ENCODE data around the gene C1orf105.
"Not testable (repeated sequence)": the region's sequence is repeated elsewhere in the genome, so short reads cannot be mapped to it uniquely, and the experiment has no call there.

The C1orf105 gene

DNA sequence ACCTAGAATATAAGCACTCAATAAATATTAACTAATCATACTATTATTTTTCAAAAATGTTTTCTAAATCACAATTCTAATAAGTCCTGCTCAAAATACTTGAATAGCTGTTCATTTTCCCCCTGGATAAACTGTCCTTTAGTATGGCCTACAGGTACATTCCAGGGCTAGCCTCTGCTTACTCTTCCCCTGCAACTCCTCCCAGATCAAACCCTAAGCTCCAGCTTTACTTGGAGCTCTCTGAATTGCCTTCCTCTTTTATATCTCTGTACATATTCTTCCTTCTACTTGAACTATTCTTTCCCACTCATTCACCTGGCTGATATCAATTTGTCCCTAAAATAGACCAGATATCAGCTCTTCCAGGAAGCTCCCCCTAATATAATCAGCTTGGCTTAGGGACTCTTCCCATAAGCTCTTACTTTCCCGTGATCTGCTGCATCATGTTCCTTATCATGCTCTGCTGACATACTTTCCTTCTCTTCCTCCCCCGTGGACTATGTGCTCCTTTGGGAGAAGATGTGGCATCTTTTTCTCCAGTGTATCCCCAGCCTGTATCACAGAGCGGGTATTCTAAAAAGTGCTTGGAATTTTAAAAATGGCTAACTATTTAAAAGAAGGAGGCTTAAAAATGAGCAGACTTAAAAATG is 66.4 kb downstream of the C1orf105 start:
- Histone ChIP-seq H3K27me3 (ENCODE audit: insufficient read depth, insufficient read length) (no peaks in the 10 kb centered on the region), H3K9me3 (ENCODE audit: insufficient read depth, low read length) (no peaks in the 10 kb centered on the region), H3K36me3 (ENCODE audit: insufficient read depth, insufficient read length, low read length) (no peaks in the 10 kb centered on the region), H3K4me3 (ENCODE audit: insufficient read length, low read depth) (no peak overlapping the region), H3K4me1 (ENCODE audit: insufficient read depth, insufficient read length) (no peaks in the 10 kb centered on the region), H3K9ac (ENCODE audit: insufficient read length, low read depth) (no peak overlapping the region)
- no peak for DNase-seq (ENCODE audit: low read depth, low spot score)
- no peak for TF ChIP-seq YY1 (IDR thresholded peaks at IDR 0.05; ENCODE audit: insufficient read depth, insufficient read length)

DNA sequence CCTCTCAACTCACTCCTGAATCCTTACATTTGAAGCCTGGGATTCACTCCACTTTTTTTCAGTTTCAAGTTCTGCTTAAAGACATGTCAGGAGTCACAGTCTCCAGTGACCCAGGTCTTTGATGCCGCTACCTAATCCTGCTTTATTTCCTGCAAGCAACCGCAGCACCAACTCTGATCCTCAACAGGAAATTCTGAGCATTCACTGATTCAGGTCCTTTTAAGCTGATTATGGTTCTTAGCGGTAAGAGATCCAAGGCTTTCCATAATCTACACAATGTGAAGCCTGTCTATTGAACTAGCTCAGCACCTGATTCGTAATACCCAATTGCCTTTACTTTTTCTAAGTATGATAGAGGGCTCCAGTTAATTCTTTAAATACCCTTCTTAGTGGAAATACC is 67.1 kb downstream of the C1orf105 start:
- Histone ChIP-seq H3K27me3 (ENCODE audit: insufficient read depth, insufficient read length) (no peaks in the 10 kb centered on the region), H3K9ac (ENCODE audit: insufficient read length, low read depth) (no peak overlapping the region), H3K4me1 (ENCODE audit: insufficient read depth, insufficient read length) (no peaks in the 10 kb centered on the region), H3K4me3 (ENCODE audit: insufficient read length, low read depth) (no peak overlapping the region), H3K36me3 (ENCODE audit: insufficient read depth, insufficient read length, low read length) (no peaks in the 10 kb centered on the region), H3K9me3 (ENCODE audit: insufficient read depth, low read length) (no peaks in the 10 kb centered on the region)
- DNase-seq (ENCODE audit: low read depth, low spot score): no peak
- TF ChIP-seq SUZ12 (IDR thresholded peaks at IDR 0.05; ENCODE audit: extremely low read depth, insufficient read depth, insufficient read length) (no peak), YY1 (IDR thresholded peaks at IDR 0.05; ENCODE audit: insufficient read depth, insufficient read length) (no peak), ZNF274 (IDR thresholded peaks at IDR 0.05; ENCODE audit: low read depth, low read length) (no peak)

DNA sequence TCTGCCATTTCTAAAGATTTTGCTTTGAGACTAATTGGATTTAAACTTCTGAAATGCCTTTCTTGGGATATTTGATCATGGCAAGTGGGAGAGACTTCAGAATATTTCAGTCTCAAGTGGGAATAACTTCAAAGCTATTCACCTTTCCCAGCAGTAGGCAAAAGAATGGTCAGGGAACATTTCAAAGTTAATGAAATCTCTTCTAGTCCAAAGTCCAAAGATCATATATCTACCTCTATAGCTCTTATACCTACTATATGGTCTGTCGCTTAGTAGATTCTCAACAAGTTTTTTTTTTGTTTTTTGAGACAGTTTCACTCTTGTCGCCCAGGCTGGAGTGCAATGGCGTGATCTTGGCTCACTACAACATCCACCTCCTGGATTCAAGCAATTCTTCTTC is 67.9 kb downstream of the C1orf105 start:
- Histone ChIP-seq H3K36me3 (ENCODE audit: insufficient read depth, insufficient read length, low read length) (no peaks in the 10 kb centered on the region), H3K4me3 (ENCODE audit: insufficient read length, low read depth) (no peak overlapping the region), H3K9me3 (ENCODE audit: insufficient read depth, low read length) (no peaks in the 10 kb centered on the region), H3K4me1 (ENCODE audit: insufficient read depth, insufficient read length) (no peaks in the 10 kb centered on the region), H3K9ac (ENCODE audit: insufficient read length, low read depth) (no peak overlapping the region), H3K27me3 (ENCODE audit: insufficient read depth, insufficient read length) (no peaks in the 10 kb centered on the region)
- no peak for TF ChIP-seq SUZ12 (IDR thresholded peaks at IDR 0.05; ENCODE audit: extremely low read depth, insufficient read depth, insufficient read length)
- no peak for TF ChIP-seq ZNF274 (IDR thresholded peaks at IDR 0.05; ENCODE audit: low read depth, low read length)
- no peak for TF ChIP-seq YY1 (IDR thresholded peaks at IDR 0.05; ENCODE audit: insufficient read depth, insufficient read length)
- no peak for DNase-seq (ENCODE audit: low read depth, low spot score)

DNA sequence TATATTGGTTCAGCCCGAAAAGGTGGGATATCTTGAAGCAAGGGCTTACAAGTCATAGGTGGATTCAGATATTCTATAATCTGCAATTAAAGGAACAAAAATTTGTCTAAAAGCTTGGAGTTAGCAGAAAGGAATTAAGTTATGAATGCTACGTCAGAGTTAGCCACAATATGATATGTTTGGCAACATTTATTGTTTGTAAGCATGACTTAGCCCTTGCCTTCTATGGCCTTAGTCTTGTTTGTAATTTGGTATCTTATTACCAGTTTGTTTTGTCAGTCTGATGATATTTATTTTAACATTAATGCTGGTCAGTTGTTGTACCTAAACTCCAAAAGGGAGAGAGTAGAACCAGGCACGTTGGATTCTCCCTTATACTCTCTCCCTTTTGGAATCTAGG is 69.4 kb downstream of the C1orf105 start:
- DNase-seq (ENCODE audit: low read depth, low spot score): no peak
- Histone ChIP-seq H3K27me3 (ENCODE audit: insufficient read depth, insufficient read length) (no peaks in the 10 kb centered on the region), H3K4me1 (ENCODE audit: insufficient read depth, insufficient read length) (no peaks in the 10 kb centered on the region), H3K9me3 (ENCODE audit: insufficient read depth, low read length) (no peaks in the 10 kb centered on the region), H3K4me3 (ENCODE audit: insufficient read length, low read depth) (no peak overlapping the region), H3K9ac (ENCODE audit: insufficient read length, low read depth) (no peak overlapping the region), H3K36me3 (ENCODE audit: insufficient read depth, insufficient read length, low read length) (no peaks in the 10 kb centered on the region)
- TF ChIP-seq YY1 (IDR thresholded peaks at IDR 0.05; ENCODE audit: insufficient read depth, insufficient read length) (no peak), ZNF274 (IDR thresholded peaks at IDR 0.05; ENCODE audit: low read depth, low read length) (no peak), SUZ12 (IDR thresholded peaks at IDR 0.05; ENCODE audit: extremely low read depth, insufficient read depth, insufficient read length) (no peak)

DNA sequence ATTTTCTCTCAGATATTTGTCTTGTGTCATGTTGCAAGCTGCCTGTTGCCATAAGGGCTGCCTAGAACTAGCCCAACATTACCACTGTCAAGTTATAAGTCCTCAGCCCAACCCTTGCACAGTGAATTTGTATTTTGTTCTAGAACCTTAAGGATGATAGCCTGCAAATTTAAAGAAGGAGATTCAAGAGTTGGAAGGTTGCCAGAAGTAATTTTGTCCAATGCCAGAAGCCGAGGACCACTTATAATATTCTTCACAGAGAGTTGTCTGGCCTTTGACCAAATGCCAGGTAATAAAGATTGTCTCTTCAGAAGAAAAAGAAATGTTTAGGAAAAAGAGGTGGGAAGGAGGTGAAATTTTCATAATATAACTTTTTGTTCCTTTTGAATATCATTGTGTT is 71.9 kb downstream of the C1orf105 start:
- H3K9ac ChIP-seq (ENCODE audit: insufficient read length, low read depth): no peak overlapping the region
- no peak for DNase-seq (ENCODE audit: low read depth, low spot score)
- H3K9me3 ChIP-seq (ENCODE audit: insufficient read depth, low read length): no peaks in the 10 kb centered on the region
- H3K4me3 ChIP-seq (ENCODE audit: insufficient read length, low read depth): no peak overlapping the region
- TF ChIP-seq YY1 (IDR thresholded peaks at IDR 0.05; ENCODE audit: insufficient read depth, insufficient read length) (no peak), SUZ12 (IDR thresholded peaks at IDR 0.05; ENCODE audit: extremely low read depth, insufficient read depth, insufficient read length) (no peak), ZNF274 (IDR thresholded peaks at IDR 0.05; ENCODE audit: low read depth, low read length) (no peak)
- H3K4me1 ChIP-seq (ENCODE audit: insufficient read depth, insufficient read length): peaks cover 4% of the 10 kb centered on the region
- H3K36me3 ChIP-seq (ENCODE audit: insufficient read depth, insufficient read length, low read length): no peaks in the 10 kb centered on the region
- H3K27me3 ChIP-seq (ENCODE audit: insufficient read depth, insufficient read length): no peaks in the 10 kb centered on the region

DNA sequence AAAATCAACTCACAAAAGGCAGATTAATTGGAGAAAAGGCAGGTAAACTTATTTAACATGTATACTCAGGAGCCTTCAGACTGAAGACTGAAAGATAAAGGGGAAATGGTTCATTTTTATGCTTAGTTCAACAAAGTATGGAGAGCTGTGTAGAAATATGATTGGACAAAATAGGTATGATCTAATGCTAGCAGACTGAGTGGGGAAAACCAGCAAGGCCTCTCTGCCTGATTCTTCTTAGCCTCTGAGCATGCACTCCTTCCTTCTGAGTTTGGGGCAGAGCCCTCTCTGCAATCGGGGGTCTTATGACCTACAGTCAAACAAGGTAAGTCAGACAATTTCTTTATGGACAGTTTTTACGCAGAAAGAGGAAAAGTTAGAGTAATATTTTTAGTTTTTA is 73.7 kb downstream of the C1orf105 start:
- Histone ChIP-seq H3K9me3 (ENCODE audit: insufficient read depth, low read length) (no peaks in the 10 kb centered on the region), H3K36me3 (ENCODE audit: insufficient read depth, insufficient read length, low read length) (no peaks in the 10 kb centered on the region), H3K27me3 (ENCODE audit: insufficient read depth, insufficient read length) (no peaks in the 10 kb centered on the region), H3K4me3 (ENCODE audit: insufficient read length, low read depth) (no peak overlapping the region), H3K4me1 (ENCODE audit: insufficient read depth, insufficient read length) (peaks cover 4% of the 10 kb centered on the region), H3K9ac (ENCODE audit: insufficient read length, low read depth) (no peak overlapping the region)
- no peak for DNase-seq (ENCODE audit: low read depth, low spot score)
- no peak for TF ChIP-seq YY1 (IDR thresholded peaks at IDR 0.05; ENCODE audit: insufficient read depth, insufficient read length)
- no peak for TF ChIP-seq SUZ12 (IDR thresholded peaks at IDR 0.05; ENCODE audit: extremely low read depth, insufficient read depth, insufficient read length)
- TF ChIP-seq ZNF274 (IDR thresholded peaks at IDR 0.05; ENCODE audit: low read depth, low read length): no peak

DNA sequence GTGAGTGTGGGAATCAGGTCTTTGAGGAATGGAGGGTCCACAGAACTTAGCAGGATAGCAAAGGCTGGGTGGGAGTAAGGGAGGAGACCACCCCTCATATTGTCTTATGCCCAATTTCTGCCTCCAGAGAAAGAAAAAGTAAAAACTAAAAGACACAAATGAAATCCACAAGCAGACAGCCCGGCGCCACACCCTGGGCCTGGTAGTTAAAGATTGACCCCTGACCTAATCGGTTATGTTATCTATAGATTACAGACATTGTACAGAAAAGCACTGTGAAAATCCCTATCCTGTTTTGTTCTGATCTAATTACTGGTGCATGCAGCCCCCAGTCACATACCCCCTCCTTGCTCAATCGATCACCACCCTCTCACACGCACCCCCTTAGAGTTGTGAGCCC is 75.6 kb downstream of the C1orf105 start:
- H3K27me3 ChIP-seq (ENCODE audit: insufficient read depth, insufficient read length); H3K4me1 ChIP-seq (ENCODE audit: insufficient read depth, insufficient read length); H3K36me3 ChIP-seq (ENCODE audit: insufficient read depth, insufficient read length, low read length); H3K4me3 ChIP-seq (ENCODE audit: insufficient read length, low read depth); H3K9ac ChIP-seq (ENCODE audit: insufficient read length, low read depth); H3K9me3 ChIP-seq (ENCODE audit: insufficient read depth, low read length); DNase-seq (ENCODE audit: low read depth, low spot score): not testable (repeated sequence)

DNA sequence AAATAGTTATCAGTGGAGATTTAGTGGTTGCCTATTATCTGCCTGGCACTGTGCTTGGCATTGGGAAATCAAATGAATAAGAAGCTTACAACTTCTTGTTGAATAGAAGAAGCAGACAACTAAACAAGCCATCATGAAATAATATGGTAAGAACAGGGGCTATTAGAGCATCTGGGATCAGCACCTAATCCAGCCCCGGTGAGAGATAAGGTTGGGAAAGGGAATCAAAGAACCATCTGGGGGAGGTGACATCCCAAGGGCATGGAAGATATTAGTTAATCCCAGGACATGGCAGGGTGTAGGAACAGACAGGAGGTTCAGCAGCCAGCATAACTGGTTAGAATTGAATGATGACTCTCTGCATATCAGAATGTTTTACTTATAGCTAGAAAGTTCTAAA is 76.2 kb downstream of the C1orf105 start:
- no peak for DNase-seq (ENCODE audit: low read depth, low spot score)
- no peaks in the 10 kb centered on the region for H3K36me3 ChIP-seq (ENCODE audit: insufficient read depth, insufficient read length, low read length)
- H3K4me3 ChIP-seq (ENCODE audit: insufficient read length, low read depth): no peak overlapping the region
- no peak for TF ChIP-seq YY1 (IDR thresholded peaks at IDR 0.05; ENCODE audit: insufficient read depth, insufficient read length)
- no peak for TF ChIP-seq ZNF274 (IDR thresholded peaks at IDR 0.05; ENCODE audit: low read depth, low read length)
- no peak for TF ChIP-seq SUZ12 (IDR thresholded peaks at IDR 0.05; ENCODE audit: extremely low read depth, insufficient read depth, insufficient read length)
- H3K4me1 ChIP-seq (ENCODE audit: insufficient read depth, insufficient read length): peaks cover 10% of the 10 kb centered on the region
- H3K9ac ChIP-seq (ENCODE audit: insufficient read length, low read depth): no peak overlapping the region
- H3K27me3 ChIP-seq (ENCODE audit: insufficient read depth, insufficient read length): no peaks in the 10 kb centered on the region
- H3K9me3 ChIP-seq (ENCODE audit: insufficient read depth, low read length): no peaks in the 10 kb centered on the region
